Stomach (tissue), 9 donors: Measurements from ENCODE around the gene IL36RN. TPM values are rescaled to one million over a fixed set of nuclear protein-coding genes. Genes with fewer than 3 reads are reported as not detected.
"Not testable (repeated sequence)": the region's sequence is repeated elsewhere in the genome, so short reads cannot be mapped to it uniquely, and the experiment has no call there.

Experiments used
- DNase-seq, 2 donors: peaks; one replicate each; pipeline versions ENCODE4 v3.0.0 to v3.0.0-alpha.2; 2013 to 2019
- H3K27ac ChIP-seq, 5 donors: fragments of 200-600 bp in 4 of 5; sonication (generic) in 4 of 5; one replicate each; pipeline ENCODE4 v1.5.1; 2013 to 2019; ENCODE audit warnings: mild to moderate bottlenecking in 1 of 5, moderate library complexity in 1 of 5
- H3K27me3 ChIP-seq, 3 donors: fragments of 200-600 bp; sonication (generic); one replicate each; pipeline ENCODE4 v1.5.1; 2017 to 2019; ENCODE audit warnings: mixed run types in 1 of 3
- H3K36me3 ChIP-seq, 4 donors: fragments of 200-600 bp; sonication (generic); 1 replicate in 3 of 4; 2 replicates in 1 of 4; pipeline ENCODE4 v1.5.1; 2016 to 2019
- H3K4me1 ChIP-seq, 4 donors: fragments of 200-600 bp; sonication (generic); one replicate each; pipeline ENCODE4 v1.5.1; 2016 to 2019
- H3K4me3 ChIP-seq, 4 donors: fragments of 200-600 bp; sonication (generic) in 3 of 4; one replicate each; pipeline ENCODE4 v1.5.1; 2016 to 2019; ENCODE audit warnings: mild to moderate bottlenecking in 1 of 4
- H3K9me3 ChIP-seq, 4 donors: fragments of 200-600 bp; sonication (generic); one replicate each; pipeline ENCODE4 v1.5.1; 2016 to 2019
- EP300 ChIP-seq: sonication (generic); formaldehyde crosslinking; IDR thresholded peaks from one replicate; pipeline ENCODE4 v1.6.1; 2017; ENCODE audit warnings: antibody characterized with exemption
- POLR2A ChIP-seq, 4 donors: fragments of 450-650 bp; IDR thresholded peaks; one replicate each; pipeline ENCODE4 v1.6.1; 2016; ENCODE audit warnings: antibody characterized with exemption in 4 of 4, control low read depth in 2 of 4, mild to moderate bottlenecking in 1 of 4, moderate library complexity in 1 of 4
- POLR2AphosphoS5 ChIP-seq, 3 donors: sonication (generic); formaldehyde crosslinking; IDR thresholded peaks; one replicate each; pipeline ENCODE4 v1.6.1; 2016; ENCODE audit warnings: antibody characterized with exemption in 3 of 3
- WGBS, 5 donors: extraction: QIAGEN DNeasy Blood & Tissue Kit in 3 of 5; methylation state at CpG; one replicate each; pipeline versions ENCODE4 v1.1.5 to v1.1.7; 2013 to 2018; 5-methylcytosine and 5-hydroxymethylcytosine counted together
- intact Hi-C: fragments of 100-400 bp; cut with DNase I; formaldehyde crosslinking; loops from one replicate; pipeline ENCODE4 v1.15.1; 2023; ENCODE audit warnings: low total_unique reads
- polyA plus RNA-seq, 3 donors: library from polyadenylated mRNA; stranded (reverse); fragments of 200-250 nt; gene quantifications; one replicate each; pipeline ENCODE4 v1.2.3, GENCODE V29; 2013
- total RNA-seq, 5 donors: library from RNA; depleted of rRNA; stranded (reverse); fragments of >200 nt; gene quantifications; one replicate each; pipeline versions ENCODE4 v1.1.0 to v1.2.3, GENCODE V29; 2014 to 2016
- TF ChIP-seq, protein P1 (sequence below), 7 experiments: fragments of 450-650 bp in 4 of 7; fragments of 200-600 bp in 3 of 7; sonication (generic) in 3 of 7; IDR thresholded peaks; one replicate each; pipeline ENCODE4 v1.5.1; 2016 to 2019; ENCODE audit warnings: antibody characterized with exemption in 7 of 7, control low read depth in 2 of 7, mild to moderate bottlenecking in 1 of 7
- donor health status: healthy with polysubstance abuse.
- donor health status: Bipolar disorder and iron deficiency.
- donor health status: healthy.

The IL36RN gene
- total and polyA plus RNA-seq, 8 donors: 1.8 TPM; not detected in 7

DNA sequence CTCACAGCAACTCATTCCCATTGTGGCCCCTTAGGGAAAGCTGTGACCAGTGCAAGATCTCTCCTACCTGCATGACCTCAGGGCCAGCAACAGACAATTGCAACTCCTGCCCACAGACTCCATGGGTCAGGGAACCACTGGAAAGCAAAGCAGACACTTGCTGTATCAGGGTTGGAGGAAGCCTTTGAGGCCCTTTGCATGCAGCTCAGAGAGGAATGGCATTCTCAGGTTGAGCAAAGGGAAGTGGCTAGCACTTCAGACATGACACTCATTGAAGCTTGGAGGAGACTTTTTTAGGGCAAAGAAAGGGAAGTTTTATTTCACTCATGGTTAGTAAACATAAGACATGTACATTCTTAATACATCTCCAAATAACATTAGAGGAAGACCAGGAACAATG, 30.9 kb downstream of the IL36RN start:
- intact Hi-C loops: no loop called here
- DNase-seq: no peak
- no peak for TF ChIP-seq POLR2A (IDR thresholded peaks at IDR 0.05)
- Histone ChIP-seq H3K4me3 (no peak overlapping the region), H3K27me3 (no peaks in the 10 kb centered on the region), H3K9me3 (peaks cover 0 to 4% (median 2%) of the 10 kb centered on the region in 4 donors), H3K4me1 (no peaks in the 10 kb centered on the region), H3K36me3 (no peaks in the 10 kb centered on the region), H3K27ac (no peak overlapping the region)

- 70 to 85% (median 77%) methylated on average over 4 of the region's 4 CpGs for WGBS, 5 donors
- no peak for TF ChIP-seq POLR2A (IDR thresholded peaks at IDR 0.05)
- TF ChIP-seq, protein P1, sequence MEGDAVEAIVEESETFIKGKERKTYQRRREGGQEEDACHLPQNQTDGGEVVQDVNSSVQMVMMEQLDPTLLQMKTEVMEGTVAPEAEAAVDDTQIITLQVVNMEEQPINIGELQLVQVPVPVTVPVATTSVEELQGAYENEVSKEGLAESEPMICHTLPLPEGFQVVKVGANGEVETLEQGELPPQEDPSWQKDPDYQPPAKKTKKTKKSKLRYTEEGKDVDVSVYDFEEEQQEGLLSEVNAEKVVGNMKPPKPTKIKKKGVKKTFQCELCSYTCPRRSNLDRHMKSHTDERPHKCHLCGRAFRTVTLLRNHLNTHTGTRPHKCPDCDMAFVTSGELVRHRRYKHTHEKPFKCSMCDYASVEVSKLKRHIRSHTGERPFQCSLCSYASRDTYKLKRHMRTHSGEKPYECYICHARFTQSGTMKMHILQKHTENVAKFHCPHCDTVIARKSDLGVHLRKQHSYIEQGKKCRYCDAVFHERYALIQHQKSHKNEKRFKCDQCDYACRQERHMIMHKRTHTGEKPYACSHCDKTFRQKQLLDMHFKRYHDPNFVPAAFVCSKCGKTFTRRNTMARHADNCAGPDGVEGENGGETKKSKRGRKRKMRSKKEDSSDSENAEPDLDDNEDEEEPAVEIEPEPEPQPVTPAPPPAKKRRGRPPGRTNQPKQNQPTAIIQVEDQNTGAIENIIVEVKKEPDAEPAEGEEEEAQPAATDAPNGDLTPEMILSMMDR (IDR thresholded peaks at IDR 0.05): no peak
- TF ChIP-seq POLR2AphosphoS5 (IDR thresholded peaks at IDR 0.05): no peak
- no peak for TF ChIP-seq EP300
- intact Hi-C loops: no loop called here
These were observed 32.4 kb downstream of the IL36RN start for GRCh38 chr2:113091231-113091896.

GRCh38 chr2:113092864-113093612, 34.0 kb downstream of the IL36RN start:
- Histone ChIP-seq H3K36me3 (no peaks in the 10 kb centered on the region), H3K4me1 (no peaks in the 10 kb centered on the region), H3K9me3 (peaks cover 0 to 5% (median 0%) of the 10 kb centered on the region in 4 donors), H3K27ac (no peak overlapping the region), H3K4me3 (no peak overlapping the region), H3K27me3 (no peaks in the 10 kb centered on the region)
- TF ChIP-seq POLR2A (IDR thresholded peaks at IDR 0.05) (no peak), POLR2AphosphoS5 (IDR thresholded peaks at IDR 0.05) (no peak), EP300 (no peak)
- TF ChIP-seq, protein P1 (IDR thresholded peaks at IDR 0.05): no peak
- no peak for DNase-seq
- intact Hi-C loops: no loop called here
- WGBS, 5 donors: 78 to 89% (median 88%) methylated on average over 5 of the region's 5 CpGs

More at GRCh38 chr2:113091231-113091896, 32.4 kb downstream of the IL36RN start:
- no peaks in the 10 kb centered on the region for H3K36me3 ChIP-seq
- H3K9me3 ChIP-seq: peaks cover 0 to 5% (median 2%) of the 10 kb centered on the region in 4 donors
- no peaks in the 10 kb centered on the region for H3K27me3 ChIP-seq
- H3K27ac ChIP-seq: no peak overlapping the region
- no peaks in the 10 kb centered on the region for H3K4me1 ChIP-seq
- H3K4me3 ChIP-seq: no peak overlapping the region
- DNase-seq: no peak

GRCh38 chr2:113093613-113093977, 34.6 kb downstream of the IL36RN start:
- Histone ChIP-seq H3K27ac (no peak overlapping the region), H3K36me3 (no peaks in the 10 kb centered on the region), H3K4me3 (no peak overlapping the region), H3K9me3 (peaks cover 0 to 5% (median 0%) of the 10 kb centered on the region in 4 donors), H3K4me1 (no peaks in the 10 kb centered on the region), H3K27me3 (no peaks in the 10 kb centered on the region)
- DNase-seq: no peak
- TF ChIP-seq EP300 (no peak), POLR2AphosphoS5 (IDR thresholded peaks at IDR 0.05) (no peak)
- TF ChIP-seq, protein P1 (IDR thresholded peaks at IDR 0.05): no peak
- 42 to 65% (median 55%) methylated on average over 2 of the region's 2 CpGs for WGBS, 5 donors
- intact Hi-C loops: no loop called here

DNA sequence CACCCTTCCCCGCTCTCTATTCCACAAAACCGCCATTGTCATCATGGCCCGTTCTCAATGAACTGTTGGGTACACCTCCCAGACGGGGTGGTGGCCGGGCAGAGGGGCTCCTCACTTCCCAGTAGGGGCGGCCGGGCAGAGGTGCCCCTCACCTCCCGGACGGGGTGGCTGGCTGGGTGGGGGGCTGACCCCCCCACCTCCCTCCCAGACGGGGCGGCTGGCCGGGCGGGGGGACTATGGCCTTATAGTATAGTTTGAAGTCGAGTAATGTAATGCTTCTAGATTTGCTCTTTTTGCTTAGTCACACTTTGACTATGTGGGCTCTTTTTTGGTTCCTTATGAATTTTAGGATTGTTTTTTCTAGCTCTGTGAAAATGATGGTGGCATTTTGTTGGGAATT, 37.3 kb downstream of the IL36RN start:
- H3K36me3 ChIP-seq, H3K4me3 ChIP-seq, H3K9me3 ChIP-seq, H3K4me1 ChIP-seq, intact Hi-C loops, DNase-seq, H3K27me3 ChIP-seq, H3K27ac ChIP-seq: not testable (repeated sequence)
- WGBS, 5 donors: 91 to 94% (median 93%) methylated on average over 10 to 14 of the region's 14 CpGs

GRCh38 chr2:113096842-113097618, 38.0 kb downstream of the IL36RN start:
- WGBS, 5 donors: 44 to 95% (median 84%) methylated on average over 2 of the region's 2 CpGs
- DNase-seq, H3K36me3 ChIP-seq, H3K27ac ChIP-seq, H3K4me1 ChIP-seq, H3K4me3 ChIP-seq, intact Hi-C loops, H3K9me3 ChIP-seq, H3K27me3 ChIP-seq: not testable (repeated sequence)
